GM12864 (cell line): ENCODE measurements around the gene B3GAT1.

ENCODE experiments used
- DNase-seq: peaks from one replicate; pipeline ENCODE4 v3.0.0-alpha.2; 2011; ENCODE audit warnings: low read depth
- H3K4me3 ChIP-seq: 2 replicates; pipeline ENCODE4 v1.5.1; 2011; ENCODE audit warnings: mild to moderate bottlenecking, low read depth, low read length, control low read depth
- CTCF ChIP-seq: IDR thresholded peaks from 2 replicates; pipeline ENCODE4 v1.5.1; 2011; ENCODE audit warnings: low read depth, mild to moderate bottlenecking, moderate library complexity, low read length, control low read depth, inconsistent platforms; ENCODE audit errors: missing control alignments

Gene B3GAT1

GRCh38 chr11:134391656-134392055 is 20.4 kb downstream of the B3GAT1 start:
- no peak for TF ChIP-seq CTCF

GRCh38 chr11:134390706-134391569 is 21.1 kb downstream of the B3GAT1 start:
- TF ChIP-seq CTCF, result no peak
- no peak overlapping the region for H3K4me3 ChIP-seq
- DNase-seq, result no peak

More at GRCh38 chr11:134391656-134392055, 20.4 kb downstream of the B3GAT1 start:
- DNase-seq, result no peak
- H3K4me3 ChIP-seq, result no peak overlapping the region

- DNase-seq, result no peak
- H3K4me3 ChIP-seq, result no peak overlapping the region
- no peak for TF ChIP-seq CTCF
These were observed 22.4 kb downstream of the B3GAT1 start for GRCh38 chr11:134389464-134390180.

GRCh38 chr11:134388590-134388989 is 23.5 kb downstream of the B3GAT1 start:
- TF ChIP-seq CTCF, result no peak
- DNase-seq, result no peak

GRCh38 chr11:134387501-134387900 is 24.5 kb downstream of the B3GAT1 start:
- H3K4me3 ChIP-seq, result no peak overlapping the region
- TF ChIP-seq CTCF, result no peak
- no peak for DNase-seq

More at GRCh38 chr11:134388590-134388989, 23.5 kb downstream of the B3GAT1 start:
- H3K4me3 ChIP-seq, result no peak overlapping the region

GRCh38 chr11:134386945-134387344 is 25.1 kb downstream of the B3GAT1 start:
- H3K4me3 ChIP-seq, result no peak overlapping the region
- no peak for DNase-seq
- TF ChIP-seq CTCF, result no peak
